Lower lobe of right lung (tissue), 2 donors: ENCODE measurements around the gene THSD4. TPM values are rescaled to one million over a fixed set of nuclear protein-coding genes. Genes with fewer than 3 reads are reported as not detected.

Source experiments
- ATAC-seq, 2 donors: fragments of 200-7000 bp; cut with Tn5 transposase; one replicate each; pipeline ENCODE4 v1.9.1; 2020 to 2022; ENCODE audit warnings: mild to moderate bottlenecking in 2 of 2, moderate library complexity in 2 of 2
- DNase-seq: peaks from one replicate; pipeline ENCODE4 v3.0.0-alpha.2; 2020
- H3K27ac ChIP-seq: fragments of 200-600 bp; one replicate; pipeline ENCODE4 v1.8.0; 2022
- H3K27me3 ChIP-seq: fragments of 200-600 bp; one replicate; pipeline ENCODE4 v1.8.0; 2022; ENCODE audit warnings: low read depth
- H3K36me3 ChIP-seq: fragments of 200-600 bp; one replicate; pipeline ENCODE4 v1.8.0; 2022; ENCODE audit warnings: mild to moderate bottlenecking
- H3K4me1 ChIP-seq: fragments of 200-600 bp; one replicate; pipeline ENCODE4 v1.8.0; 2022
- H3K4me3 ChIP-seq: fragments of 200-600 bp; one replicate; pipeline ENCODE4 v1.8.0; 2022; ENCODE audit warnings: mild to moderate bottlenecking
- H3K9me3 ChIP-seq: fragments of 200-600 bp; one replicate; pipeline ENCODE4 v1.8.0; 2022
- intact Hi-C: fragments of 100-400 bp; cut with DNase I; formaldehyde crosslinking; loops from one replicate; pipeline ENCODE4 v1.11.0; 2022
- total RNA-seq: library from RNA; stranded (reverse); fragmentation: NEBNext Ultra II Directional; extraction: Animal tissue kit (Norgen Biotek cat#: 25700); gene quantifications from one replicate; pipeline ENCODE4 v1.2.1, GENCODE V29; 2021
- TF ChIP-seq, protein P1 (sequence below): fragments of 200-600 bp; IDR thresholded peaks from one replicate; pipeline ENCODE4 v1.8.0; 2022; ENCODE audit warnings: antibody characterized with exemption, mild to moderate bottlenecking
- donor health status: DM: no; HTN: yes; CAD: no; lungs with severe emphysema.

THSD4 gene
- total RNA-seq, 1 donor from 2014 or later = 18.2 TPM

DNA sequence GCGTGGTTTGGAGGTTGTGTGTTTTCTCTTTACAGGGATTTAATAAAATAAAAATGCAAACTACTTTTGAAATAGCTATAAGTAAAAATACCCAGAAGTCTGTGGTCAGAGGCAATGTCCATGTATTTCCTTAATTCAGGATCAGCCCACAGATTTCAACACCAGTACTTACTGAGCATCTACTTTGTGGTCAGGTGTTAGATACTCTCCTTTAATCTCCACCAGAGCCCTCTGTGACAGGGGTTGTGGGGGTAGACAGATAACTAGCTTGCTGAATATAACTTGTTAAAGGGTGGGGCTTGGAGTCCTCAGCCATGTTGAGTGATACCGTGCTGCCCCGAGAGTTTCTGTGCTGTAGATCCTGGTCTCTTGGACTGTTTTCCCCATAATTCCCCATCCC, 451.0 kb downstream of the THSD4 start:
- Histone ChIP-seq H3K36me3 (no peaks in the 10 kb centered on the region), H3K4me1 (no peaks in the 10 kb centered on the region), H3K4me3 (no peak overlapping the region), H3K27ac (no peak overlapping the region), H3K9me3 (no peaks in the 10 kb centered on the region), H3K27me3 (no peaks in the 10 kb centered on the region)
- ATAC-seq (no peak), DNase-seq (no peak)
- TF ChIP-seq, protein P1, sequence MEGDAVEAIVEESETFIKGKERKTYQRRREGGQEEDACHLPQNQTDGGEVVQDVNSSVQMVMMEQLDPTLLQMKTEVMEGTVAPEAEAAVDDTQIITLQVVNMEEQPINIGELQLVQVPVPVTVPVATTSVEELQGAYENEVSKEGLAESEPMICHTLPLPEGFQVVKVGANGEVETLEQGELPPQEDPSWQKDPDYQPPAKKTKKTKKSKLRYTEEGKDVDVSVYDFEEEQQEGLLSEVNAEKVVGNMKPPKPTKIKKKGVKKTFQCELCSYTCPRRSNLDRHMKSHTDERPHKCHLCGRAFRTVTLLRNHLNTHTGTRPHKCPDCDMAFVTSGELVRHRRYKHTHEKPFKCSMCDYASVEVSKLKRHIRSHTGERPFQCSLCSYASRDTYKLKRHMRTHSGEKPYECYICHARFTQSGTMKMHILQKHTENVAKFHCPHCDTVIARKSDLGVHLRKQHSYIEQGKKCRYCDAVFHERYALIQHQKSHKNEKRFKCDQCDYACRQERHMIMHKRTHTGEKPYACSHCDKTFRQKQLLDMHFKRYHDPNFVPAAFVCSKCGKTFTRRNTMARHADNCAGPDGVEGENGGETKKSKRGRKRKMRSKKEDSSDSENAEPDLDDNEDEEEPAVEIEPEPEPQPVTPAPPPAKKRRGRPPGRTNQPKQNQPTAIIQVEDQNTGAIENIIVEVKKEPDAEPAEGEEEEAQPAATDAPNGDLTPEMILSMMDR = no peak
- intact Hi-C loops = no loop called here

DNA sequence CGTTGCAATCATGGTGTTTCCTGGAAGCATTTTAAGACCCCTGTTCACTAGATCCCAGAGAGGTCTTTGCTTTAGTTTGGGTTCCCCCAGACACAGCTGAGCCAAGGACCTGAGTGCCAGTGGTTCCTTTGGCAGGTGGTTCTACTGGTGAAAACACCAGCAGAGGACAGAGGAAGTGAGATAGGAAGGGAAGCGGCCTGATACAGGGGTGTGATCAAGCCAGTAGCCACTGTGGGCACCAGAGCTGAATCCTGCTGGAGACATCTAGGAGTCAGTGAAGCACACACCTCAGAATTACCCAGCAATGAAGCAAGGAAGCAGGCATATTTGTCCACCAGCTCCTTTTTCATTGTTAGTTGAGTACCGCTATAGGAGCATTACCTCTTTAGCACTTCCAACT, 451.9 kb downstream of the THSD4 start:
- intact Hi-C loops = no loop called here
- Histone ChIP-seq H3K4me3 (no peak overlapping the region), H3K4me1 (peaks cover 8% of the 10 kb centered on the region), H3K27ac (no peak overlapping the region), H3K27me3 (no peaks in the 10 kb centered on the region), H3K9me3 (no peaks in the 10 kb centered on the region), H3K36me3 (no peaks in the 10 kb centered on the region)
- DNase-seq = no peak
- no peak for ATAC-seq
- TF ChIP-seq, protein P1 = no peak

DNA sequence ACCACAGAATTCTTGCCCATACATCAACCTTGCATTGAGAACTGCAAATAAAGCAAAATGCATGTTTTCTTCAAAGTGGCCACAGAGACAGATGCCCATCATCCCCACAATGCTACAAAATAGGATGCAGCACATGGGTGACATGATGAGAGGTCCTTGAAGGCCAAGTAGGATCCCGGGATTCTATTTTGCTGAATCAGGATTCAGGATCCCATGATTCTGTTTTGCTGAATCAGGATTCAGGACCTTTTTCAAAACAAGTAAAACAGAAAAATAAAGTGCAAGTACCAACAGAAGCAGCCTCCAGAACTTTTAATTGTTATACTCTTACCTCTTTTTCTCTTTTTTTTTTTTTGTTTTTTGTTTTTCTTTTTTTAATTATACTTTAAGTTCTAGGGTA, 453.0 kb downstream of the THSD4 start:
- no peak overlapping the region for H3K27ac ChIP-seq
- H3K4me3 ChIP-seq = no peak overlapping the region
- TF ChIP-seq, protein P1 = no peak
- intact Hi-C loops = no loop called here
- peaks cover 16% of the 10 kb centered on the region for H3K4me1 ChIP-seq
- no peaks in the 10 kb centered on the region for H3K36me3 ChIP-seq
- H3K9me3 ChIP-seq = no peaks in the 10 kb centered on the region
- no peaks in the 10 kb centered on the region for H3K27me3 ChIP-seq
- ATAC-seq (no peak), DNase-seq (no peak)

DNA sequence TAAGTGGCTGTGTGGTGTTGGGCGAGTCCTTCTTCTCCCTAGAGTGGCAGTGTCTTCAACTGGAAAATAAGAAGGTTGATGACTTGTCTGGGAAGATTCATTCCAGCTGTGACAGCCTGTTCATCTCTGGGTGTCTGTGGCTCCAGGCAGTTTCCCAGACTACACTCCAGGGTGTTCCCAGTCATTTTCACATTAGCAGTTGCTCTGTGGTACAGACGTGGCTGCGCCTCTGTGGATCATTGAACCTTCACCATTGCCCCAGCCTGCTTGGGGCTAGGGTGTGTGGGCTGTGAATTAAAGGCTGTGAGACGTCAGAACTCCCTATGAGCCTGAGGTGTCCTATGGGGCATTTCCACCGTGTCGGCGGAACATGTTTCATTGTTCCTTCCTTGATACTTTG, 455.5 kb downstream of the THSD4 start:
- intact Hi-C loops = no loop called here
- Histone ChIP-seq H3K4me3 (no peak overlapping the region), H3K36me3 (no peaks in the 10 kb centered on the region), H3K27me3 (no peaks in the 10 kb centered on the region), H3K4me1 (peaks cover 16% of the 10 kb centered on the region), H3K27ac (no peak overlapping the region), H3K9me3 (no peaks in the 10 kb centered on the region)
- TF ChIP-seq, protein P1 = no peak
- DNase-seq (no peak), ATAC-seq (no peak)

DNA sequence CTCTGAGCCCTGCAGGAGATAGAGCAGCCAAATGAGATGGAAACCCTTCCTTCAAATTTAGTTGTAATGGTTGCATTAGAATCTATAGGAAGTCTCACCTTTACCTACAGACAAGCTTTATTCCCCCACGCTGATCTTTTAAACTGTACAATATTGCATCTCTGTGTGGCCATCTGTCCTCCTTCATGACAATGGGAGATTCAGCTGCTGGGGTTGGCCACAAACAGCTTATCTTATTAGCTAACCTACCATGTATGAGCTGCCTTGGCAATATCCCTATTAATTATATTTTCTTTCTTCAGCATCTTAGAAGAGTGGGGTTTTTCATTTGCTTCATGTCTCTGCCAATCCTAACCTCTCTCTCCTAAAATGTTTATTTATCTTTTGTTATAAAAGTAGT, 456.4 kb downstream of the THSD4 start:
- ATAC-seq (no peak), DNase-seq (no peak)
- H3K27ac ChIP-seq = no peak overlapping the region
- intact Hi-C loops = no loop called here
- peaks cover 16% of the 10 kb centered on the region for H3K4me1 ChIP-seq
- H3K9me3 ChIP-seq = no peaks in the 10 kb centered on the region
- TF ChIP-seq, protein P1 = no peak
- no peak overlapping the region for H3K4me3 ChIP-seq
- no peaks in the 10 kb centered on the region for H3K36me3 ChIP-seq
- H3K27me3 ChIP-seq = no peaks in the 10 kb centered on the region
